HUDEP-2 (cell line): Measurements from ENCODE around the gene SNAP47.

Source experiments
- DNase-seq, 76 experiments: peaks; one replicate each; lab custom pipeline; 2025; ENCODE audit not compliant: unreplicated experiment in 76 of 76; lab: John Stamatoyannopoulos, UW

Gene SNAP47

GRCh38 chr1:227766653-227767277, 31.5 kb downstream of the SNAP47 start:
- DNase-seq: no peak

DNA sequence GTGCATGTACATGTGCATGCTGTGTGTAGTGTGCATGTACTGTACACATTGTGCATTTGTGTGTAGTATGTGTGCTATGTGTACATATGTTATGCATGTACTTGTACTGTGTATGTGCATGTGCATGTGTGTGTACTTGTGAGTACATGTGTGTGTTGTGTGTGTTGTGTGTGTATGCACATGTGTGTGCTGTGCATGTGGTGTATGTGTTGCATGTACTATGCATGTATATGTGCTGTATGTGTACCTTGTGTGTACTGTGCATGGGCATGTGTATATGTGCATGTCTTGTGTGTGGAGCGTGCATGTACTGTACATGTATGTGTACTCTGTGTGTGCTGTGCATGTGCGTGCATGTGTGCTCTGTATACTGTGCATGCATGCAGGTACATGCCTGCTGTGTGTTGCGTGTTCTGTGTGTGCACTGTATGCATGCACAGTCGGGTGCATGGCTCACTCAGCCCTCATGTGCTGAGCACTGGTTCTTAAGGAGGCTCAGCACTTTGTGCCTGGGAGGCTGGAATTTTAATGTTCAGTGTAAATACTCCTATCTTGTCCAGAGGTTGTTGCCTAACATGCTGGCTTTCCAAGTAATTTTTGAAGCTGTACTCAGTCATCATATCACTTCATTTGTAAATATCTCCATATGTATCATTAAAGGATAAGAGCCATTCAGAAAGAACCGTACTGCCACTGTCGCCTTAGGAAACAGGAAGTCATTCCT, 32.3 kb downstream of the SNAP47 start:
- no peak for DNase-seq

GRCh38 chr1:227768125-227768439, 32.8 kb downstream of the SNAP47 start:
- DNase-seq: no peak

- no peak for DNase-seq
Measured at GRCh38 chr1:227768640-227769039, 33.4 kb downstream of the SNAP47 start.

DNA sequence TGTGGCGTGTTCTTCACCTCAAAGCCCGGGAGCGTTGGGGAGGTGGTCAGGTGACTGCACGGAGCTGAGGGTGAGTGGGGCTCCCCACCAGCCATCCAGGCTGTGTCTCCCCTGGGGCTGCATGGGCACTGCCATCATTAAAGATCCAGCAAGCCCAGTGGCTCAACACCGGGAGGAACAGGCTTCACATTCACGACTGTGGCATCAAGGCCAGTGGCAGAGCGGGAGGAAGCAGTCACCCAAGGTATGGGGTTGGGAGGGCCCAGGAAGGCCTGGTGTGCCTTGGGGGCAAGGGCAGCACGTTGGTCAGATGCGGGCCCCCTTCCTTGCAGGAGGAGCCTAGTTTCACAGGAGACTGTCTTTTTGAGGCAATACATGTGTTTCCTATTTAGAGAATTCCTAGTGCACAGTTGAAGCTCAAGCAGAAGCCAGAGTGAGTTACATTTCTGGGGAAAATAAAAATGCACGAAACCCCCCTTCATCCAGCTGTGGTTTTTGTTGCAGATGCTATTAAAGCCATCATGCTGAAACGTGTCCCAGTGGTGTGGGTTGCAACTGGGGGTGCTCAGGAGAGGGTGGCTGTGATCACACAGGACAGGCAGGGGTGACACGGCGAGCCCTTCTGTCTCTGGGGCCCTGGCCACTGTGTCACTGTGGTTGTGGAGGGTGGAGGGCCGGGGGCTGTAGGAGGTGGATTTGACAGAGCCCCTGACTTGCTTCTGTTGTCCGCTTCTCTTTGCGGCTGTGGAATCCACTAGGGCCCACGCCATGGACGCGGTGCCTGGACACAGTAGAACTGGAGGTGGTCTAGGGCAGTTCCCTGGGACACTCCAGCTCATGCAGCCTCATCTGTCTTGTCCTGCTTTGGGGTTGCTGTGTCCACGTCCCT, 34.1 kb downstream of the SNAP47 start:
- DNase-seq: no peak

DNA sequence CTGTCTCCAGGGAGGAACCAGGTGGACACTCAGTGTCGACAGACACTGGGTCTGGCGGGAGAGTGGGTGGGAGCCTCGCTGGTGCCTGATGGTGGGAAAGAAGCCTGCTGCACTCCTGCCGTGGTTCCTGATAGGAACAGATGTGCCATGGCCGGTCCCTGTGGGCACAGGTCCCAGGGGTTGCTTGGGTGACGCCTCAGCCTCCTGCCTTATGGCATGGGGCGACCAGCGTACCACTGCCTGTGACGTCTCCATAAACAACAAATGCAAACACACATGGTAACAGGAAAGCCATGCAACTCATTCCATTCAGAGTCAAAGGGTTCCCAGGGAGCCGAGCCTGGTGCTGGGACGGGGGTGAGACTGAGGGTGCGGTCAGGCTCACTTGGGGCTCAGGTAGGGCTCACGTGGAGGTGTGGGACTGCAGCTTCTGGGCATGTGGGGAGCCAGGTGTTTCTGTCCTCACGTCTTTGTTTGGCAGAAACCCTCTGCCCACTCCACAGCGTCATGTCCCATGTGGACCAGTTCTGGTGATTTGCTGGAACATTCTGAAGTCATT, 34.8 kb downstream of the SNAP47 start:
- DNase-seq: no peak

GRCh38 chr1:227770812-227771211, 35.6 kb downstream of the SNAP47 start:
- no peak for DNase-seq

DNA sequence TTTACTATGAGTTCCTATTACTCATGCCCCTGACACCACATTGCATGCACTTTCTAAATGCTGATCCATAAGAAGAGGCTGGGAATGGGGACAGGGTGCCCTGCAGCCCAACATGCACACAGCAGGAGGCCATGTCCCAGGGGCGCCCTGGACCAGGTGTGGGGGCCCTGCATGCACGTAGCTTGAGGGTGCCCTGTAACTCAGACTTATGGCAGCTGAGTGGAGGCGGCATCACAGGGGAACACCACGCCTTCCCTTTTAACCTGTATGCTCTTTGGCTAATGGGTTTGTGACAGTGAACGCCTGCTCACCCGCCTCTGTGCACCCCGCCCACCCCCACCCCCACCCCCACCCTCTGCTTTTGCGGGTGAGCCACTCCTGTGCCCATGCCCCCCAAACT, 36.1 kb downstream of the SNAP47 start:
- DNase-seq: no peak

DNA sequence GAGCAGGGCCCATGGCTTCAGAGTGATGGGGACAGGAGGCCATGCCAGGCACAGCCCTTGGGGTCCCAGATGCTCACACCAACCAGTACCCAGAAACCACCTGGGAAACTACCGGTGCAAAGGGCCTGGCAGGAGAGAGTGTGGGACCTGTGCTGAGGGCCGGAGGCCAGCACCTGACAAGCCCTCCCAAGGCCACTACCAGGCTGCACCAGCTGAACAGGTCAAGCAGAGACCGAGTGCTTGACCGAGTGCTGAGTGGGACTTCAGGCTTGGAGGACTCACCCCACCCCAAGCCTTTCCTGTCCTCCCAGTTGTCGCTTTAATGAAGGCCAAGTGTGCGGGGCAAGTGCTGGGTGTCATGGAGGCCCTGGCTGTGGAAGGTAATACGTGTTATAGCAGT, 36.5 kb downstream of the SNAP47 start:
- DNase-seq: no peak

GRCh38 chr1:227773558-227773957, 38.3 kb downstream of the SNAP47 start:
- no peak for DNase-seq

- DNase-seq: no peak
Measured at GRCh38 chr1:227774051-227774731, 39.0 kb downstream of the SNAP47 start.

DNA sequence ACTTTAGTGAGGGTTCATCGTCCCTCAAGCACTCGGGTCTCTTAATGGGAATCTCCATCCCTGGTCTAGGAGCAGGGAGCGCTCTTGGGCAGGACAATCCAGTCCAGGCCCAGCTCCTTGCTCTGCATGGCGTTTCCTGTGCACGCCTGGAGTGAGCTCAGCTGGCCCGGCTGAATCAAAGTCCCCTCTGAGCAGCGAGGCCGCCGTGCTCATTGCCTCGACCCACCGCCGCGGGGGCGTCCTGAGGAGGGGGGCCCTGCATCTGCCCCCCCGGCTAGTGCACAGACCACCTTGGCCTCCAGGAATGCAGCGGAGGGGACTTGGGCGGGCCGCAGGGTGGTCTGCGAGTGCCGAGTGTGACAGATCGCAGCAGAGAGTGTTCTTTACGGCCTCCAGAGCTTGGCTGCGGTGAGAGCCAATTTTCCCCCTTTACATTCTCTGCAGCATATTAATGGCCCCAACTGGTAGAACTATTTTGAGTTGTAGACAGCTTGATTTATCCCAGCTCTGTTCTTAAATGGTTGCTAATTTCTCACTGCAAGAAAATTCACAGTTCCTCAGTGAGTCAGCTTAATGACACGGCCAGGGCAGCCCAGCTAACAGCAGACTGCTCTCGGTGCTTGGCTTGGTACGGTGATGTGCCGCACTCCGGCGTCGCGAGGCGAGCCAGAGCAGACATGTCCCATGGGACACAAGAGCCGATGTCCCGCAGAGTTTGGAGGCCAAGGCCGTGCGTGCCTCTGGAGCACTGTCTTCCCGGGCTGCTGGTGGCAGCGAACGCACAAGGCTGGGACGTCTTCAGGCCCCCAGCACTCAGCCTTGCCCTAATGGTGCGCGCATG, 39.8 kb downstream of the SNAP47 start:
- DNase-seq: no peak

DNA sequence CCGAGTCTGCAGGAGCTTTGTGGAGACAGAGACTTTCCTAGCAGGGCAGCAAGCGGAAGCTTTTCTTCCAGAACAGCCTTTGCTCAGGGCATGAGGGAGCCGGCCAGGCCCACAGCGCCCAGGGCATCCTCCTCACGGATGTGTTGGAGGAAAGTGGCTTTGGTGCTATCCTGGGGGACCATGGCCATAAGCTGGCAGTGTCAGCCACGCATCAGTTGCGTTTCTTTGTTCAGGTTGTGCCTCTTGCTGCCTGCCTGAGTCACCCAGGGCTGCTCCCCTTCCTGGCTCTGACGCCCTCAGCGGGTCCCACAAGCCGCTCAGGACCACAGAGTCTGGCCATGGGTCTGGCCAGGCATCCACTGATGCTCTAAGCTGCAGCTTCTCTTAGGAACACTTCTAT, 40.6 kb downstream of the SNAP47 start:
- DNase-seq: no peak

DNA sequence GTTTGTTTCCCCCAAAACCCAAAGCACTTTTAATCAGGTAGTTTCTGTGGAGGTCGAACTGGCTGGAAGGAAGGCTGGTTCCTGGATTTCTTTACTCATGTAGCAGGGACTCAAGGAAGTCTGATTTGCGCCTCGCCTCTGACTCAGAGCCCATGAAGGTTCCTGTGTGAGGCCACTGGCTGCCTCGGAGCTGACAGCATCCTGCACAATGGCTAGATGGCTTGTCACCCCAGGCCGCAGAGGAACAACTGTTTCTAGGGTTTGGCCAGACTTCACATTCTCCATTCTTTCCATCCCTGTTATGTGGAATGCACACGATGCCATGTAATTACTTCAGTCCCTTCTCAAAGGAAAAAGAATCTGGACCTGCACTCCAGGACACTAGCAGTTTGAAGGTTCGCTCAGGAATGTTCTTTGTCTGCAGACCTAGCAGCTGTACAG, 41.1 kb downstream of the SNAP47 start:
- DNase-seq: no peak

DNA sequence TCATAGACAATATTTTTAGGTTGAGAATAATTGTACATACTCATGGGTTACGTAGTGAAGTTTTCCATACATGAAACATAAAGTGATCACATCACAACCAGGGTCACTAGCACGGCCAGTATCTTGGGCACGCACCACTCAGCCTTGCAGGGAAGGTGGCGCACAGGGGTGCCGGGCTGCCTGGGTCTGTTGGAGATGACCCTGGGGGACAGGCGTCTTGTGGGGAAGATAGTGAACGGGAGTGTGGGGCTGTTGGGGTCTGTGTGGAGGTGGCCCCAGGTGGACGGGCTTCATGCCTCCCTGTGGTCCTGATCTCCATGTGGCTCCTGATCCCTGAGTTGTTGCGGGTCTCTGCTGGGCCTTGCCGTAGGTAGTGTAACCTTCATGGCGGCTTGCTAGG, 41.9 kb downstream of the SNAP47 start:
- DNase-seq: no peak

DNA sequence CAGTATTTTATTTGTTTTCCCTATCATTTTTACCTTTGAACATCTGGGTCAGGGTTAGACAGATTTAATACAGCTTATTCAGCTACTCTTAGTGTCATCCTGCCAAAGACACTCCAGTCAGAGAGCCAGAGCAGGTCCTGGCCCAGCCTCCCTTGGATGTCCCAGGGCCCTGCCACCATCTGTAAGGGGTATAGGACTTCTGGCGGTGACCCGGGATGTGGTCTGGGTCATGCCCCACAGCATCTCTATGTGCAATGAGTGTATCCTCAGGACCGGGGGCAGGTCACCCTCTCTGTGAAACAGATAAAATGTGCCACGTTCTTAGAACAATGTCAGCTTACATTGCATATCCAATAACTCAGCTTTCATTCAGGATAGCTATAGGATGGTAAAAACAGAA, 42.4 kb downstream of the SNAP47 start:
- DNase-seq: no peak

DNA sequence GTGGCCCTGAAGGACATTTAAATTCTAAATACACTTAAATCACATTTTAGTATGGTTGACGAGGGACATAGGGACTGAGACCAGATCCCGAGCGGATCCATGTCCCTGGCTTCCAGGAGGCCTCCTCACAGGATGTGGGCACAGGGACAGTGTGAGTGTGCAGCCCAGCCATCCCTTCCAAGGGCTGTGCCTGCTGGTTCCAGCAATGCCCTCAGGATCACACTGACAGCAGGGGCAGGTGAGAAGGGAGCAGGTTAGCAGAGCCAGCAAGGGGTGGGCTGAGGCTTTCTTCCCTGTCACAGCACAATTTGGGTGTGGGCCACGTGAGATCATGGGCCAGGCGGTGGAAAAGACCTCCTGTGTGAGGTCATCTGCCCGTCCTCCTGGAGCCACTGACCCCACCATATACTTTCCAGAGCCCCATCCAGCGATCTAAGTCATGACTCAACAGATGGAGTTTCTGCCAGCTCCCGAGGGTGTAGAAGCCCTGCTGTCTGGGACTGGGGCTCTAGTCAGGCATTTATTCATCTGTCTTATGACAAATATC, 43.2 kb downstream of the SNAP47 start:
- no peak for DNase-seq

DNA sequence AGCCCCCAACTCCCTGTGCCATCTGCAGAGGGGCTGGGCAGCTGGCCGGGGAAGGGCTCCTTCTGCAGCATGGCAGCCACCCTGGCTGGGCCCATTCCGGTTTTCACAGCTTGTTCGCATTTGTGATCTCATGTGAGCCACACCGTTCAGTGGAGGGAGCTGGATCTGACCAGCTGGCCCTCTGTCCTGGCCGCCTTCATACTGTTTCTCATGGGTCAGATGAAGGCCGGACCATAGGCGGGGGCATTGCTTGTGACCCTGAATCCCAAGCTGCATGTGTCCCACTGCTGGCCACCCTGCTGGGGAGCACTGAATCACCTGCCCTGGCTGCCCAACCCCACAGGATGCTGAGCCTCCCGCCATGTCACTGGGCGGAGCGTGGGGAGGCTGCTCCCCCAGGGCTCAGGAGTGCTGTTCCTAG, 43.8 kb downstream of the SNAP47 start:
- DNase-seq: no peak

DNA sequence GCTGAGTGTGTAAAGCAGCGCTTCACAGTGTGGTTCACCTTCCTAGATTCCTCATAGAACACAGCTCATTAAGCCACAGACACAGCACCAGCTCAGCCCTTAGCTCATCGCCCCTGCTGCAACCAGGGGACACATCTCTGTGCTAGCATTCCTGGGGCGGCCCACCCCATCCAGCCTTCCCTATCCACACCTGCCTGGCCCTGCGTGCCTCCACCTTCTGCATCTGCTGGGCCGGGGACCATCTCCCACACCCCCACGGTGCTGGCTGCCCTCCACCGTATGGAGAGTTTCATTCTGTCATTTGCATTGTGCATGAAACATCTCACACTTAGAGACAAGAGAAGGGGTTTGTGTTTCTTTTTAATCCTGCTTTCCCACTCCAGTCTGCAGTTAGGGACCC, 44.5 kb downstream of the SNAP47 start:
- no peak for DNase-seq
